22Rv1 (cell line): ENCODE measurements around the gene ZNF112.

Experiments used
- CTCF ChIP-seq: fragments of 450-650 bp; IDR thresholded peaks from 2 replicates; pipeline ENCODE4 v1.5.1; 2017; ENCODE audit warnings: mild to moderate bottlenecking
- ZFX ChIP-seq: fragments of 450-650 bp; IDR thresholded peaks from 2 replicates; pipeline ENCODE4 v1.6.1; 2017; ENCODE audit warnings: antibody characterized with exemption, borderline replicate concordance

- no peak for TF ChIP-seq CTCF
- TF ChIP-seq ZFX = no peak
Observed at GRCh38 chr19:44282846-44283245, 73.6 kb downstream of the ZNF112 start.
